ENCODE data around the gene LPP.

DNA sequence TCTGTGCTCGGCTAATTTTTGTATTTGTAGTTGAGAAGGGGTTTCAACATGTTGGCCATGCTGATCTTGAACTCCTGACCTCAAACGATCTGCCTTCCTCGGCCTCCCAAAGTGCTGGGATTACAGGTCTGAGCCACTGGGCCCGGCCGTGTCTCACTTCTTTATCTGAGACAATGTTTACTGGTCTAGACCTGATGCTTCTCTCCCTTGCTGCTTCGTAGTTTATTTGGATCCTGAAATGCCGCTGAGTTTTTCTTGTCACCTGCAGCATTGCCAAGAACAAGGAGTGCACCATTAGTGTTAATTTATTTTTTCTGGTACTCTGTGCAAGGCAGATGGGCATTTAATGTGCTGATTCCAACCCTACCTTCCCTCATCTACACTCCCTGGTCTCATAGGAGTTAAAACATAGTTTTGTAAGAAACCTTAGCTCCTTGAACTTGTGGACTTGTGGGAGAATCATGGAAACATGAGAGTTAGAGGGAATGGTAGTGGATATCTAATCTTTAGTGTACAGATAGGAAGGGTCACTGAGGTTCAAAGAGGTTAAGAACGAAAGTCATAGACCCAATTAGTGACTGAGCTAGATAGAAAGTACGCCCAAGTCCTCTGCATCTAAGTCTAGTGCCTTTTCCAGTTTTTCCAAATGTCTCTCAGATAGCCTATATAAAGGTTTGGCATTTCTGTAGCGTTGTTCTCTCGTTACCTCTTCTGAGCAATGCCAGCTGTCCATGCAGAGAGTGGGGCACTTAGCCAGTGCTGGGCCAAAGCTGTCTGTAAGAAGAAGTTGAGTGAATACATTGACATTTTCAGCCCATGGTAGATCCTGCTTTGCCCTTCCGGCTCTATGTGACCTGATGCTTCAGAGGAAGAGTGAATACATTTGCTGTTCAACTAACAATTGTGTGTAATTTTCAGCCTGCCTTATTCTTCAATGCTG is 244.1 kb downstream of the LPP start:
- TF ChIP-seq, protein P1, sequence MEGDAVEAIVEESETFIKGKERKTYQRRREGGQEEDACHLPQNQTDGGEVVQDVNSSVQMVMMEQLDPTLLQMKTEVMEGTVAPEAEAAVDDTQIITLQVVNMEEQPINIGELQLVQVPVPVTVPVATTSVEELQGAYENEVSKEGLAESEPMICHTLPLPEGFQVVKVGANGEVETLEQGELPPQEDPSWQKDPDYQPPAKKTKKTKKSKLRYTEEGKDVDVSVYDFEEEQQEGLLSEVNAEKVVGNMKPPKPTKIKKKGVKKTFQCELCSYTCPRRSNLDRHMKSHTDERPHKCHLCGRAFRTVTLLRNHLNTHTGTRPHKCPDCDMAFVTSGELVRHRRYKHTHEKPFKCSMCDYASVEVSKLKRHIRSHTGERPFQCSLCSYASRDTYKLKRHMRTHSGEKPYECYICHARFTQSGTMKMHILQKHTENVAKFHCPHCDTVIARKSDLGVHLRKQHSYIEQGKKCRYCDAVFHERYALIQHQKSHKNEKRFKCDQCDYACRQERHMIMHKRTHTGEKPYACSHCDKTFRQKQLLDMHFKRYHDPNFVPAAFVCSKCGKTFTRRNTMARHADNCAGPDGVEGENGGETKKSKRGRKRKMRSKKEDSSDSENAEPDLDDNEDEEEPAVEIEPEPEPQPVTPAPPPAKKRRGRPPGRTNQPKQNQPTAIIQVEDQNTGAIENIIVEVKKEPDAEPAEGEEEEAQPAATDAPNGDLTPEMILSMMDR (IDR thresholded peaks at IDR 0.05), result no peak
- no peak for TF ChIP-seq POLR2A (IDR thresholded peaks at IDR 0.05)
